Spleen (tissue), 11 donors: ENCODE measurements around the gene RPS6KA2. TPM values are rescaled to one million over a fixed set of nuclear protein-coding genes. Genes with fewer than 3 reads are reported as not detected.

Experiments
- DNase-seq: peaks from one replicate; pipeline ENCODE4 v3.0.0-alpha.2; 2020
- H3K27ac ChIP-seq, 8 donors: fragments of 200-600 bp; sonication (generic) in 7 of 8; 1 replicate in 4 of 8; 2 replicates in 4 of 8; pipeline versions ENCODE4 v1.5.0 to v1.8.0; 2016 to 2021; ENCODE audit warnings: inconsistent platforms in 4 of 8, mild to moderate bottlenecking in 4 of 8, moderate library complexity in 1 of 8
- H3K27me3 ChIP-seq, 7 donors: fragments of 200-600 bp; sonication (generic) in 6 of 7; replicated peaks in 1 of 7; 1 replicate in 4 of 7; 2 replicates in 3 of 7; pipeline versions ENCODE4 v1.5.0 to v1.8.0; 2016 to 2021; ENCODE audit warnings: inconsistent platforms in 3 of 7, mild to moderate bottlenecking in 1 of 7
- H3K36me3 ChIP-seq, 6 donors: fragments of 200-600 bp; sonication (generic) in 5 of 6; 1 replicate in 4 of 6; 2 replicates in 2 of 6; pipeline versions ENCODE4 v1.5.0 to v1.8.0; 2016 to 2021; ENCODE audit warnings: inconsistent platforms in 2 of 6
- H3K4me1 ChIP-seq, 6 donors: fragments of 200-600 bp; sonication (generic) in 5 of 6; 1 replicate in 3 of 6; 2 replicates in 3 of 6; pipeline versions ENCODE4 v1.5.0 to v1.8.0; 2016 to 2021; ENCODE audit warnings: inconsistent platforms in 3 of 6
- H3K4me3 ChIP-seq, 8 donors: fragments of 200-600 bp; sonication (generic) in 7 of 8; 1 replicate in 4 of 8; 2 replicates in 4 of 8; pipeline versions ENCODE4 v1.5.0 to v1.8.0; 2016 to 2021; ENCODE audit warnings: inconsistent platforms in 4 of 8, mild to moderate bottlenecking in 4 of 8, moderate library complexity in 2 of 8
- H3K9me3 ChIP-seq, 8 donors: fragments of 200-600 bp; sonication (generic) in 7 of 8; 1 replicate in 4 of 8; 2 replicates in 4 of 8; pipeline versions ENCODE4 v1.5.0 to v1.8.0; 2016 to 2021; ENCODE audit warnings: inconsistent platforms in 4 of 8
- CTCF ChIP-seq, 11 experiments: fragments of 200-600 bp in 7 of 11; fragments of 450-650 bp in 4 of 11; sonication (generic) in 4 of 11; IDR thresholded peaks in 8 of 11; conservative IDR thresholded peaks in 3 of 11; 1 replicate in 7 of 11; 2 replicates in 4 of 11; pipeline versions ENCODE4 v1.4.0 to v1.8.0; 2016 to 2021; ENCODE audit warnings: antibody characterized with exemption in 11 of 11, inconsistent platforms in 4 of 11, mild to moderate bottlenecking in 1 of 11
- POLR2A ChIP-seq, 3 donors: fragments of 450-650 bp; IDR thresholded peaks; one replicate each; pipeline ENCODE4 v1.5.1; 2017; ENCODE audit warnings: antibody characterized with exemption in 3 of 3, mild to moderate bottlenecking in 1 of 3
- POLR2AphosphoS5 ChIP-seq, 3 donors: sonication (generic); formaldehyde crosslinking; IDR thresholded peaks; one replicate each; pipeline ENCODE4 v1.5.1; 2017; ENCODE audit warnings: antibody characterized with exemption in 3 of 3
- WGBS, 5 donors: extraction: QIAGEN DNeasy Blood & Tissue Kit in 3 of 5; methylation state at CpG; one replicate each; pipeline versions ENCODE4 v1.1.5 to v1.1.7; 2013 to 2018; 5-methylcytosine and 5-hydroxymethylcytosine counted together
- intact Hi-C: fragments of 100-400 bp; cut with DNase I; formaldehyde crosslinking; loops from one replicate; pipeline ENCODE4 v1.15.0; 2023; ENCODE audit warnings: low total_unique reads
- polyA plus RNA-seq, 3 donors: library from polyadenylated mRNA; stranded (reverse); fragments of 200-250 nt; gene quantifications; one replicate each; pipeline ENCODE4 v1.2.1, GENCODE V29; 2013
- total RNA-seq, 7 donors: library from RNA; depleted of rRNA in 3 of 7; stranded (reverse); fragments of >200 nt in 3 of 7; fragmentation: NEBNext Ultra II Directional in 4 of 7; extraction: Animal tissue kit (Norgen Biotek cat#: 25700) in 4 of 7; gene quantifications; one replicate each; pipeline versions ENCODE4 v1.1.0 to v1.2.1, GENCODE V29; 2016 to 2021
- donor health status: healthy with polysubstance abuse.
- donor health status: DM: no; HTN: no; CAD: no; lungs with moderate emphysema.
- donor health status: DM: no; HTN: no; CAD: no.
- donor health status: Bipolar disorder and iron deficiency.
- donor health status: healthy.
- donor health status: DM: no; HTN: no; CAD: no.
- donor health status: DM: yes; HTN: yes; CAD: no.

RPS6KA2 gene
- total and polyA plus RNA-seq, 10 donors: 7.6 to 123 (median 58.1) TPM

DNA sequence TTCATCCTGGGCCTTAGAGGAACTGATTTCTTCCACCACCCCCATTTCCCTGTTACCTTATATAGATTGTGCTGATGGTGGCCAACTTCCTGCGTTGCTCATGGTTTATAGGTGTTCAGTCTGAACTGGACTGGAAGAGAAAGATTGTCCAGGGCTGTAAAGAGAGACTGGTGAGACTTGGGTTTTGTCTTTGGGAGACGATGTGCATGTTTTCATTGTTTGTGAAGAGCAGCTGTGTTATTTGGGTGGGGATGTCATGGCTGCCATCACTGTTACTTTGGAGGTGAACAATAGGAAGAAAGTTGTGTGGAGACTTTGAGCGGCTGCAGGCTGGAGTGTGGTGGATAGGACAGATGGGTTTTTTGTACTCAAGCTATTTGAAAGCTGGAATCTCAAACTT lies 228.7 kb downstream of the RPS6KA2 start:
- Histone ChIP-seq H3K27ac (no peak overlapping the region), H3K4me3 (no peak overlapping the region), H3K36me3 (no peaks in the 10 kb centered on the region), H3K27me3 (peaks cover 0 to 27% (median 0%) of the 10 kb centered on the region in 7 donors), H3K4me1 (peaks cover 0 to 7% (median 5%) of the 10 kb centered on the region in 6 donors), H3K9me3 (peaks cover 0 to 5% (median 0%) of the 10 kb centered on the region in 8 donors)
- intact Hi-C loops: loop anchor here (2.0 kb wide), 1 partner anchor 126 kb away; no protein-coding TSS in a partner anchor
- no peak for TF ChIP-seq POLR2AphosphoS5 (IDR thresholded peaks at IDR 0.05)
- TF ChIP-seq POLR2A (IDR thresholded peaks at IDR 0.05): no peak
- no peak for TF ChIP-seq CTCF (IDR thresholded peaks at IDR 0.05 in 8 of 11, conservative IDR thresholded peaks at IDR 0.05 in 3 of 11)
- DNase-seq: no peak
- WGBS, 5 donors: 84 to 95% (median 87%) methylated on average over 3 of the region's 3 CpGs

DNA sequence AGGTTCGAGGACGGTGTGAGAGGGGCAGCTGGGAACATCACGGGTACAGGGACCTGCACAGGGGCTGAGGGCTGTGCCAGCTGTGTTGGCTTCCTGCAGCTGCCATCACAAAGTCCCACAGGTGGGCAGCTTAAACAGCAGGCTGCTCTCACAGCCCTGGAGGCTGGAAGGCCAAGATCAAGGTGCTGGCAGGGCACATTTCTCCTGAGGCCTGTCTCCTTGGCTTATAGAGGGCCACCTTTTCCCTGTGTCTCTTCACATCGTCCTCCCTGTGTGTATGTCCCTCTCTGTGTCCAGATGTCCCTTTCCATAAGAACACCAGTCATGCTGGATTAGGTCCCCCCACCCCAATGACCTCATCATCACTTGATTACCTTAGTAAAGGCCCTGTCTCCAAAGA lies 229.2 kb downstream of the RPS6KA2 start:
- no peak for DNase-seq
- 82 to 97% (median 89%) methylated on average over 1 to 4 of the region's 4 CpGs for WGBS, 5 donors

GRCh38 chr6:166395778-166396177 lies 231.3 kb downstream of the RPS6KA2 start:
- peaks cover 0 to 5% (median 0%) of the 10 kb centered on the region in 8 donors for H3K9me3 ChIP-seq
- TF ChIP-seq CTCF (IDR thresholded peaks at IDR 0.05 in 8 of 11, conservative IDR thresholded peaks at IDR 0.05 in 3 of 11): no peak
- no peak for TF ChIP-seq POLR2AphosphoS5 (IDR thresholded peaks at IDR 0.05)
- no peak for TF ChIP-seq POLR2A (IDR thresholded peaks at IDR 0.05)
- no peak overlapping the region for H3K4me3 ChIP-seq
- peaks cover 0 to 30% (median 0%) of the 10 kb centered on the region in 7 donors for H3K27me3 ChIP-seq
- DNase-seq: no peak
- H3K4me1 ChIP-seq: peaks cover 0 to 3% (median 2%) of the 10 kb centered on the region in 6 donors
- no peaks in the 10 kb centered on the region for H3K36me3 ChIP-seq
- WGBS, 5 donors: 76 to 93% (median 88%) methylated on average over 6 of the region's 6 CpGs
- intact Hi-C loops: no loop called here
- H3K27ac ChIP-seq: no peak overlapping the region

More for the DNA sequence above, 229.2 kb downstream of the RPS6KA2 start:
- H3K27ac ChIP-seq: no peak overlapping the region
- peaks cover 0 to 7% (median 5%) of the 10 kb centered on the region in 6 donors for H3K4me1 ChIP-seq
- H3K4me3 ChIP-seq: no peak overlapping the region
- H3K9me3 ChIP-seq: peaks cover 0 to 5% (median 0%) of the 10 kb centered on the region in 8 donors
- intact Hi-C loops: loop anchor here (2.0 kb wide), 1 partner anchor 125 kb away; no protein-coding TSS in a partner anchor
- peaks cover 0 to 30% (median 0%) of the 10 kb centered on the region in 7 donors for H3K27me3 ChIP-seq
- H3K36me3 ChIP-seq: no peaks in the 10 kb centered on the region
- no peak for TF ChIP-seq POLR2A (IDR thresholded peaks at IDR 0.05)

GRCh38 chr6:166395351-166395750 lies 231.7 kb downstream of the RPS6KA2 start:
- Histone ChIP-seq H3K27me3 (peaks cover 0 to 27% (median 0%) of the 10 kb centered on the region in 7 donors), H3K9me3 (peaks cover 0 to 5% (median 0%) of the 10 kb centered on the region in 8 donors), H3K4me1 (no peaks in the 10 kb centered on the region), H3K36me3 (no peaks in the 10 kb centered on the region), H3K27ac (no peak overlapping the region), H3K4me3 (no peak overlapping the region)
- no peak for DNase-seq
- intact Hi-C loops: no loop called here
- 83 to 92% (median 87%) methylated on average over 6 of the region's 6 CpGs for WGBS, 5 donors
- no peak for TF ChIP-seq POLR2AphosphoS5 (IDR thresholded peaks at IDR 0.05)
- TF ChIP-seq POLR2A (IDR thresholded peaks at IDR 0.05): no peak
- TF ChIP-seq CTCF (IDR thresholded peaks at IDR 0.05 in 8 of 11, conservative IDR thresholded peaks at IDR 0.05 in 3 of 11): no peak
